NK-92 (cell line): Measurements from ENCODE around the gene KIF25.
"Not testable (repeated sequence)": the region's sequence is repeated elsewhere in the genome, so short reads cannot be mapped to it uniquely, and the experiment has no call there.

ENCODE experiments used
- DNase-seq: peaks from one replicate; lab custom pipeline; 2025; ENCODE audit not compliant: unreplicated experiment; lab: John Stamatoyannopoulos, UW

Gene KIF25

DNA sequence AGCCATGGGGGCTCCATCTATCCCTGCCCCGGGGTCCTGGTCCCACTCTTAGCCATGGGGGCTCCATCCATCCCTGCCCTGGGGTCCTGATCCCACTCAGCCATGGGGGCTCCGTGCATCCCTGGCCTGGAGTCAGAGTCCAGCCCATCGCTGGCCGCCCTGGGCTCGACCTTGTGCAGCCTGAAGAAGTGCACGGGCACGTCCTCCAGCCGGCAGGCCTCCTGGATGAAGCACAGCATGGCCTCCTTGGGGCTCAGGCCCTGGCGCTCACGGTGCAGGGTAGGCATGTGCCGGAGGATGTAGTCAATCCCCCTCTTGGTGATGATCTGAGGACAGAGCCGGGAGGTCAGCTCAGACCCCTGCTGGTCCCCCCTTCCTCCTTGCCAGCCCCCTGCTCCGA is 66.0 kb downstream of the KIF25 start:
- DNase-seq = no peak

DNA sequence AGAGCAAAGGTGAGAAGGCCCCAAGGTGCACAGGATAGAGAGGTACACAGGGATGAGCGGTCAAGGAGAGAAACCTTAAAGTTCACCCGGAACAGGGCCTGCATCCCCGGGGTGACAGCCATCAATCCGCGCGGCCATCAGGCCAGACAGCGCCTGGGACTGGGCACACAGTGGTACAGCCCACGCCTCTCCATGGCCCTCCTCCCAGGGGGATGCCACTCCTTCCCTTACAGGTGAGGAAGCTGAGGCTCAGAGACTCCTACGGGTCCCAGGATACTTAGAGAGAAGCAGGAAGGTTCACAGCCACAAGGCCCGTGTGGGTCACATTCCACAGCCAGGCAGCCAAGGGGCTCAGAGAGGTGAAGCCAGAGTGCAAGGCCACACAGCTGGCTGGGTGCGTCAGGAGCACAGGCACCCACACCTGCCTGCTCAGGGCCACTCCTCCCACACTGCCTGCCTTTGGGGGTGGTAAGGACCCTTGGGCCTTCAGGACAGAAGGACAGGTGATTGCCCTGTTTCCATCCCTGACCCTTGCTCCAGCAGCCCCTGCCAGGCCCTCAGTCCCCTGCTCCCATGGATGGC is 66.8 kb downstream of the KIF25 start:
- no peak for DNase-seq

DNA sequence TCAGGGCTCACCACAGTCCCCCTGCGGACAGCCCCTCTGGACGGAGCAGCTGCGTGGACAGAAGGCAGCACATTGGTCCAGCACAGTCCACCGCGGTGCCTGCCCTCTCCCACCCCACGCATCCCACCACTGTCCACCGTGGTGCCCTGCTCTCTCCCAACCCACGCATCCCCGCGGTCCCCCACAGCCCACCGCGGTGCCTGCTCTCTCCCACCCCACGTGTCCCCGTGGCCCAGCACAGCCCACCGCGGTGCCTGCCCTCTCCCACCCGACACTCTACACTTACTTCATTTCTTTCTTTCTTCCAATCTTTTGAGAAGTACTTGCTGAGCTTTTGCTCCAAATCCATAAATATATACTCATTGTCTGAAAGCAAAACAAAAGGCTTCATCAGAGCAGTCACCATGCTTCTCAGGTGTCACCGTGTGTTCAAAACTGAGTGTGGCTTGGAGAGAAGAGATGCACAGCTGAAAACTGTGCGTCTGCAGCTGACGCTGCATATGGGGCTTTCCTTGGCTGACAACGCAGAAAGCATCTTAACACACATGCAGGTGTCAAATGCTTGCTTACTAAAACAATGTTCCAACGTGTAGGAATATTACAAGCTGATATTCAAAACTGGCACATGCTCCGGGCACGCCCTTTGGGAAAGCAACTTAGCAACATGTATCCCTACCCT is 69.7 kb downstream of the KIF25 start:
- DNase-seq = no peak

DNA sequence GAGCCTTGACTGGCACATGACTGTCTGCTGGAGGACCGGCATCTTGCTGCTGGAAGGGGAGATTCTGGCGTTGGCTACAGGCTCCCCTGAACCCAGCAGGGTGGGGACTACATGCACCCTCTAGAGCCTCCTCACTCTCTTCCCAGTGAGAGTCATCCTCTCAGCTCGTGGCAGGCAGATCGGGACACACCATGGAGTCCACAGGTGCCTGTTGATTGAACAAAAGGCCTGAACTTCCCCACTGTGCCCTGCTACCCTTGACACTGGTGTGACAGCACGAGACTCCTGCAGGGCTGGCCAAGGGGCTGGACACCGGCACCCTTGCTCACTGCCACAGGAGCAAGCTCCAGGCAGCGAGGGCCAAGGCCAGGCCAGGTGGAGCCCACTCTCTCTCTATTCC is 73.3 kb downstream of the KIF25 start:
- no peak for DNase-seq

DNA sequence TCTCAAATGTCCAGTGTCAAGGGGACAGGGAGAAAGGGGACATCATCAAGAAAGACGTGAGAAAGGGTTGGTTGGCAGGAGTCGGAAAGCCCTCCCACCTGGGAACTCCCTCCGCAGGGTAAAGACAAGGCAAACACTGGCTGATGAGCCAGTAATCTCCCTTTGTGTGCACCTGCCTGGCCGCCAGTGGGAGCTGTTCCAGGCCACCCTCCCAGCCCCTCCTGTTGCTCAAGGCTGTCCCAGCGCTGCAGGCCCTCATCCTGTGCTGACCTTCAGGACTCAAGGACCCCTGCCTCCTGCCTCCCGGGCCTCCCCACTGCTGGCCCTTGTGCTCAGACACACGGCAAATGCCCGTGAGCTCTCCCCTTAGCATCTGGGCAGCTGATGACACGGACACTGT is 74.1 kb downstream of the KIF25 start:
- no peak for DNase-seq

DNA sequence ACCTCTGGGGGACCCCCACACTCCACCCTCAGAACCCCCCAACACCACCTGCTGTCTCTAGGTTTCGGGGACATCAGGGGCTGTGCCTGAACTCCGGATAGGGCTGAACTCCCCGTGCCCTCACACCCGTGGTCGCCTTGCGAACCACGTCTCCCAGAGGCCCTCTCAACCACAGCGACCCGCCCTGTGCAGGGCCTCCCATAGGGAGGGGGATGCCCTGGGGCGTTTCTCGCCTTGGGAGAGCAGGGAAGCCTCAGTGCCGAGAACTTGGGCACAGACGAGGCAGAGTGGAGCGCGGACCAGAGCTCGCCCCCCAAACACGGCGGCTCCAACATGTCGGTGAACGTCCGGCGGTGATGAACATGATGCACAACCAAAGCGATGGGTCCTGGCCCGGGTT is 74.8 kb downstream of the KIF25 start:
- no peak for DNase-seq

DNA sequence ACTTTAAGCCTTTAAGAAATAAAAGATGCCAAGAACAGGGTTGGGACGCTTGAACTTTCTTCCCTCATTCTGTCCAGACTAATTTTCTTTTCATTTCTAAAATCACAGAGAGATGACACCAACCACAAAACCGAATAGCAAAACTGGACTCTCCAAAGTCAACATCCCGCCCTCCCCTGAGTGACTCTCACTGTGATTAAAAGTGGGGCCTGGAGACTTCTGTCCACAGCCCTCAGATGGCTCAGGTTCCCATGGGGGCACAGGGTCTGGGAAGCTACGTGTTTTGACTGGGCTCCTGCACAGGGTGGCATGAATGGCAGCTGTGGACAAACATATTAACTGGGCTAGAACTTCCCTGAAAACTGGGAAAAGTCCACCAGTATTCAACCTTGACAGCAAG is 75.3 kb downstream of the KIF25 start:
- DNase-seq = no peak

DNA sequence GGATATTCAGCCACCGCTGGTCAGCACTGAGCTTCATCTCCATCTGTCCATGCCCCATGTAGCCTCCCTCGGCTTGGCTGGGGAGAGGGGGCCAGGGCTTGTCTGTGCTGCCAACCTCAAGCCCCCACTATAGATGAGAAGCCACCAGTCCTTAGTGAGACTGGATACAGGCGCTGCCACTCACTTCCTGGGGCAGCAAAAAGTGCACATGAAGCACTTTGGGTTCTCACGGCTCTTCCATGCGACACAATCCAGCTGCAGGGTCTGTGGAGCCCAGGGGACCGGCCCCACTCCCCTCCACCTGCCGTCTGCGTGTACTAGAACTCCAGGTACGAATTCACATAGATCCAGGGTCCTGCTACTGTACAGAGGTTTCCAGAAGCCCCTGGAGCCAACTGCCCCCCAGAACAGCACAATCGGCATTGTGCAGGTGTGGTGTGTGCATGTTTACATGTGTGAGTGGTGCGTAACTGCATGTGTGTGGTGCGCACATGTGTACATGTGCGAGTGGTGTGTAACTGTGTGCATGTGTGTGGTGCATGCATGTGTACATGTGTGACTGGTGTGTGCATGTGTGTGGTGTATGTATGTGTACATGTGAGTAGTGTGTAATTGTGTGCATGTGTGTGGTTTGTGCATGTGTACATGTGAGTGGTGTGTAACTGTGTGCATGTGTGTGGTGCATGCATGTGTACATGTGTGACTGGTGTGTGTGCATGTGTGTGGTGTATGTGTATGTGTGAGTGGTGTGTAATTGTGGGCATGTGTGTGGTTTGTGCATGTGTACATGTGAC is 76.7 kb downstream of the KIF25 start:
- no peak for DNase-seq

DNA sequence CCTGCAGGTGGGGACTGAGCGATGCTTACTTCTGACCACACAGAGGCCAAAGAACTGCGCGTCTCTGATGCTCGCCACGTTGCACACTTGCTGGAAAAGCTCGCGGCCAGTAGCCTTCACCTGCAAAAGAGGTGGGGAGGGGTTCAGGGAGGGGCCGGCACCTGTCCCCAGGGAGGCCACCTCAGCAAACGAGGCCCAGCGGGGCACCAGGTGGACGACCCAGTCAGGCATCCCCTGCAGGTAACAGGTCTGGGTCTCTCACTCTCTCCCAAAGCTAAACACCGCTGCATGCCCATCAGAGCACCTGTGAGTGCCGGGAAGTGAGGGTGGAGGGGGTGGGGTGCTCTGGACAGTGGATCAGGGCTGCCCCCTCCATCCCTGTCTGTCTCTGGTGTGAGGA is 77.7 kb downstream of the KIF25 start:
- no peak for DNase-seq

DNA sequence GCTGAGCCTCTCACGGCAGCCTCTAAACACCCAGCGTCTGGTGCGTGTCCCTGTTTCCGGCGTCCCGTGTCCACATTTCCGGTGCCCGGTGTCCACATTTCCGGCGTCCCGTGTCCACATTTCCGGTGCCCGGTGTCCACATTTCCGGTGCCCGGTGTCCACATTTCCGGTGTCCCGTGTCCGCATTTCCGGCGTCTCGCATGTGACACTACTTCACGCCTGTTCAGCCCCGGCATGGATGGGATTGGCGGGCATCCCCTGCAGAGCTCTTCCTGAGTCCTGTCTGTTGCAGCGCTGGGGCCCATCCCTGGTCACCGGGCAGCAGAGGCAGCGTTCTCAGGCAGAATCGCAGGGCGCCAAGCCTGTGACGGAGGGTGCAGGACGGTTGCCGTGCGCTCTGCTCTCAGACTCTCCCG is 78.3 kb downstream of the KIF25 start:
- no peak for DNase-seq

DNA sequence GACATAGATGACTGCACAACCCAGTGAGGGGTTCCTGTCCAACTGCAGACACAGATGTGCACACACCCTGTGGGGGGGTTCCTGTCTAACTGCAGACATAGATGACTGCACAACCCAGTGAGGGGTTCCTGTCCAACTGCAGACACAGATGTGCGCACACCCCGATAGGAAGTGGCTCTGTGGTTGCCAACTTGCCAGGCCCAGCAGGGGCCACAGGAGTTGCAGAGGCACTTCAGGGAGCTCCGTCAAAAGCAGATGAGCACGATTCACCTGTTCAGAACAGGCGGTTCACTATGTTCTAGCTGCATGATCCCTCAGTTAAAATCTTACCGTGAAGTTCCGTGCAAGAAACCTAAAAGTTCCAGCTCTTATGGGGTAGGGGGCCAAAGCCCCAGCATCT is 79.9 kb downstream of the KIF25 start:
- DNase-seq = not testable (repeated sequence)

DNA sequence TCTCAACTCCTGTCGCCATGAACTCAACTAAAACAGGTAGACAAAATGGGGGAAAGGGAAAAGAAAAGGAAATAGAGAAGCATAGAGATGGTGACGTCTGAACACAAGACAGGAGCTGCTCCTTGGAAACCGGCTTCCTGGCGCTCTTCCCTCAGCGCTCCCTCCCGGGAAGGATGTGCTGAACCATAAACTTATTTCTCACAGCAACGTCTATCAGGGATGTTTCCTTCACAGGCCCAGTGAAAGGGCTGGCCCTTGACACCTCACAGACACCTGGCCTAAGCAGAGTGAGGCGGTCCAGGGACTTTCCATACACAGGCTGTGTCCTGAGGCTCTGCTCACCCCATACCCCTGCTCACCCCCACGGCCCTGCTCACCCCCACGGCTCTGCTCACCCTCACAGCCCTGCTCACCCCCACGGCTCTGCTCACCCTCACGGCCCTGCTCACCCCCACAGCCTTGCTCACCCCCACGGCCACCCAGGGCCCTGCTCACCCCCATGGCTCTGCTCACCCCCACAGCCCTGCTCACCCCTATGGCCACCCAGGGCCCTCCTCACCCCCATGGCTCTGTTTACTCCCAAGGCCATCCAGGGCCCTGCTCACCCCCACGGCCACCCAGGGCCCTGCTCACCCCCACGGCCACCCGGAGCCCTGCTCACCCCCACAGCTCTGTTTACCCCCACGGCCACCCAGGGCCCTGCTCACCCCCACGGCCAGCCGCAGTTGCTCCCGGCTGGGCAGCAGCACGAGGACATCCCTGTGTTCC is 80.9 kb downstream of the KIF25 start:
- DNase-seq = no peak

DNA sequence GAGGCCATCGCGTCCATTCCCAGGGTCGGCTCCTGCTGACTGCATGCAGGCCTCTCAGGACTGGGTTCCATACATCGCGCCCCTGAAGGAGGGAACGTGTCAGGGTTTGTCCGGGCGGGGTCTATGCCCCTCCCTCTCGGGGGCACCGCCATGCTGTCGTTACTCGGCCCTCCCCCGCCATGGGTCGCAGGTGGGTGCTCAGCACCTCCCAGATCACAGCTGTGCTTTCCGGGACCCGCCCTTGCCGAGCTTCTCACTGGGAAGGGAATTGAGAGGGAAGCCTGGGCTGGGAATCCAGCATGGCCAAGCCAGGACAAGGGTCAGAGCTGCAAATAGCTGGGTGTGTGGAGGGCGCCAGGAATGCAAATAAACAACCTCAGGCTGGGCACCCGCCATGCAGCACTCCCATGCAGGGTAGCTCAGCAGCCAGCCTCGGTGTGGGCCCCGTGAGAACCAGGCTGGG is 81.5 kb downstream of the KIF25 start, which contains the start of gene FRMD1:
Gene FRMD1 (minus strand): TSS at position 270 of the 463 bp plus-strand sequence. CDS start 118 bp downstream, at position 152.
- DNase-seq = no peak

DNA sequence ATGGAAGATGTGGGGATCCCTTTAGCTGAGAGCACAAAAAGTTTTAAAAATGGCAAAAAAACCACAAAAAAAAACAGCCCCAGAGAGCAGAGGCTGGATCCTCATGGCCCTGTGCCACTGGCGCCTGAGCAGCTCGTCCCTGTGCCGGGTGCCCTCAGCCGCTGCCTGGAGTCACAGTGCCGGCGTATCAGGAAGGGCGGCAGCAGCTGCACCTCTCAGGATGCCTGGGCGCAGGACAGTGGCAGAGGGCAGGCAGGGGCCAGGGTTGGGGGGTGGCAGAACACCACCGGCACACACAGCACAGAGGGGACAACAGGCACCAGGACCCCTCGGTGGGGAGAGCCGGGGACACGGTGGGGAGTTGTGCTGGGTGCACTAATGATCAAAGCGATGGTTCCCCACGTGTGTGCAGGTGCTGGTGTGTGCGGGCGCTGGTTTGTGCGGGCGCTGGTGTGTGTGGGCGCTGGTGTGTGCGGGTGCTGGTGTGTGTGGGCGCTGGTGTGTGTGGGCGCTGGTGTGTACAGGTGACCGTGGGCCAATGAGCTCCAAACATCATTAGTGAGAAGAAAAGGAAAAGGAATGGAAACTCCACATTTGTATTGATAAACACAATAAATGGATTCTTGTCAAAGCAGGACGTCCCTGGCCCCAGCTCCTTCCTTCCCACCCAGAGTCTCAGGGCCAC is 83.1 kb downstream of the KIF25 start:
- no peak for DNase-seq

DNA sequence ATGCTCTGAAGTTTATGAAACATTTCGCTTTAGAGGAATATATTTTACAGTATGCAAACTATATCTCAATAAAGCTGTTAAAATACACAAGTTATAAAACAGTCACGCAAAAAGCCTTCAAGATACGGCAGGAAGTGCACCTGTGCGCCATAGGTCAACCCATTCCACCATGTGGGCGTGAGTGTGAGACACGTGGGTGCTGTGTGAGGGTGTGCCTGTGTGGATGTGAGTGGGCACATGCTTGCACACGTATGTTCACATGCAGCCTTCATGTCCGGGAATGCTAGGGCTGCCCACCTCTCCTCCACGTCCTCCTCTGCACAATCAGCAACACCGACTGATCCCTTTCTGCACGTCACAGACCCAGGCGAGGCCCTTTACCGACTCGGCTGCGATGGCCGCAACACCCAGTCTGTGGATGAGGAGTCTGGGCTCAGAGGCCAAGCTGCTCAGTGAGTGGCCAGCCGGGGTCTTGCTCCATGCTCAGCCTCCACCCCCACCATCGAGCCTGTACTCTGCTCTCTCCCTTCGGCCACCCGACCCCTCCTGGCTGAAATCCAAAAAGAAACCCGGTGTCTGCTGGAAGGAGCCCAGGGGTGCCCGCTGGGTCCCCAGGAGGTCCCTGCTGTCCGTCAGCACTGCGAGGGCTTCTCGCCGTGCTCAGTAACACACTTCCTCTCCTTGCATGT is 84.5 kb downstream of the KIF25 start:
- DNase-seq = no peak

DNA sequence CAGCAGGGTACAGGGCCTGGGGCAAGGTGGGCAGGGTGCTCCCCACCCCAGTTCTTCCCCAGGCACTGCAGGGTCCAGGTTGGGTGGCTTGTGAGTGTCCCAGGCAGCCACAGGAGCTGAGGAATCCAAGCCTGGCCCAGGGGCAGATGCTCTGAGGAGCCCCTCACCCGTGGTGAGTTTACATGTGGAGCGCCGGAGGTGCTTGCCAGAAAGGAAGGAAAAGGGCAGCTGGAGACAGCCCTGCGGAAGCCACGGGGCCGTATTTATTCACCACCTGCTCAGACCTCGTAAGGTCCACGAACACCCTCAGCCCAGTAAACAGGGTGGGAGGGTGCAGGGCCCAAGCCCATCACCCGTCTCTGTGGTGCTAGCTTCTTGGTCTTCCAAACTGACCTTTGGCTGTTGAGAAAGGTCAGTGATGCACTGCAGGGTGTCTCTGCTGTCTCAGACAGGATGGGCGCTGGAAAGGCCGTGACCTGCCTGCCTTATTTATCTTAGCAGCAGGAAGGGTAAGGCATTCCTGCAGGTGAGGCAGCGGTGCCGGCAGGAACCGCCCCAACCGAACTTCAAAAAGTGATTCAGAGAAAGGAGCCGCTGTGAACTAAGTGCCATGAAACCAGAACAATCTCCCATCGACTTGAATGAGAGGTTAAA is 85.5 kb downstream of the KIF25 start:
- no peak for DNase-seq

DNA sequence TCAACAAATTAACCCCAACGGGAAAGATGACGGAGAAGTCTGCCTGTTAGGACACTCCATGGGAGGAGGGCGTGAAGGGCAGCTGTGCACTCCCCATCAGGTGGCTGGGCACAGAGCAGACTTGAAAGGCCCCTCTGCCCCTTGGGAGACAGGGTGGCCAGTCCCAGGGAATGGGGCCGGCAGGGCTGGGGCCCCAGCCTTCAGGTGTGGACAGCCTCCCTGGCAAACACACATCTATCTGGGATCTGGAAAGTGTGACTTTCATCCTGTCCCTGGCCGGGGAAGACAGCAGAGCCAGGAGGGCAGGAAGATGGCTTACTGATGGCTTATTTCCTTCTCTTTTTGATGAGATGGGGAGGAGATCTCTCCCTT is 86.0 kb downstream of the KIF25 start:
- no peak for DNase-seq

DNA sequence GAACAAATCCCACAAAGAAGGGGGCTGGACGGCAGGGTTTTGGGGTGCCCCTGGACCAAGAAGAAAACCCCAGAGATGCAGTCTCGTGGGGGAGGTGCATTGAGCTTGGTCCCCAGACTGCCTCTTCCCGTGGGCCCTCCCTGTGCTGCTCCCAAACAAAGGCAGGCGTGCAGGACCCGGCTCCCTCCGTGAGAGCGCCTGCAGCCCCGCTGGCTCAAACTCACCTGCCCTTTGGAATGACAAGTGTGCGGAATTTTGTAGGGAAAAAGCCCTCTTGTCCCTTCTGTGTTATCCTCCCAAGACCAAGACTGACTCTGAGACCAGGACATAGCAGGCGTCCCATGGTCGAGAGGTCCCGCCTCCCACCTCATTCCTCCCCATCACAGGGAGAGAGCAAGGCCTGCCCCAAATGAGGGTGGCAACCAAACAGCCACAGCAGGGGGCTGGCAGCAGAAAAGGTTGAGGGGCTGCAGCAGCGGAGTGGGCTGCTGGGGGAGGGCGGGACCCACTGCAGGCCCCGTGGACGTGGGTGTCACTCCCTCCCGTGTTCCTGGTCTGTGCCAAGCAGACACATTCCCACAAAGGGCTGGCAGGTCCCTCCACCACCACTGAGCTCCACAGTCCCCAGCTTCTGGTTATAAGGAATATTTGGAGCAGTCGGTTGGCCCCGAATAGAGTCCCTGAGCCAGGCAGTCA is 87.1 kb downstream of the KIF25 start:
- DNase-seq = no peak

DNA sequence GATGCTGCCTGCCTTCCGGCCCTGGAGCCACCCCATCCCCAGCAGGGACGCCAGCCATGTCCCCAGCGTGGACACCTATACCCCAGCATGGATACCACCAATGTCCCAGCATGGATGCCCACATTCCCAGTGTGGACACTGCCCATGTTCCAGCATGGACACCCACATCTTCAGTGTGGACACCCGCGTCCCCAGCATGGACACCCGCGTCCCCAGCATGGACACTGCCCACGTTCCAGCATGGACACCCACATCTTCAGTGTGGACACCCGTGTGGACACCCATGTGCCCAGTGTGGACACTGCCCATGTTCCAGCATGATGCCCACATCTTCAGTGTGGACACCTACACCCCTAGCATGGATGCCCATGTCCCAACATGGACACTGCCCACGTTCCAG is 88.6 kb downstream of the KIF25 start:
- no peak for DNase-seq
